22Rv1 (cell line): ENCODE results near the gene SMPD4.
"Not testable (repeated sequence)": the region's sequence is repeated elsewhere in the genome, so short reads cannot be mapped to it uniquely, and the experiment has no call there.

ENCODE experiments used
- H3K27ac ChIP-seq: fragments of 450-650 bp; 2 replicates; pipeline ENCODE4 v1.5.1; 2017
- CTCF ChIP-seq: fragments of 450-650 bp; IDR thresholded peaks from 2 replicates; pipeline ENCODE4 v1.5.1; 2017; ENCODE audit warnings: mild to moderate bottlenecking
- ZFX ChIP-seq: fragments of 450-650 bp; IDR thresholded peaks from 2 replicates; pipeline ENCODE4 v1.6.1; 2017; ENCODE audit warnings: antibody characterized with exemption, borderline replicate concordance

The SMPD4 gene

GRCh38 chr2:130181325-130181879, at the start of gene SMPD4:
Gene SMPD4, minus strand, starts transcription at chr2:130181602. Its CDS starts 5,010 bp downstream, at chr2:130176592.
- TF ChIP-seq CTCF (no peak), ZFX (no peak)
- H3K27ac ChIP-seq: peak within 1 kb of the TSS; percentile 69

DNA sequence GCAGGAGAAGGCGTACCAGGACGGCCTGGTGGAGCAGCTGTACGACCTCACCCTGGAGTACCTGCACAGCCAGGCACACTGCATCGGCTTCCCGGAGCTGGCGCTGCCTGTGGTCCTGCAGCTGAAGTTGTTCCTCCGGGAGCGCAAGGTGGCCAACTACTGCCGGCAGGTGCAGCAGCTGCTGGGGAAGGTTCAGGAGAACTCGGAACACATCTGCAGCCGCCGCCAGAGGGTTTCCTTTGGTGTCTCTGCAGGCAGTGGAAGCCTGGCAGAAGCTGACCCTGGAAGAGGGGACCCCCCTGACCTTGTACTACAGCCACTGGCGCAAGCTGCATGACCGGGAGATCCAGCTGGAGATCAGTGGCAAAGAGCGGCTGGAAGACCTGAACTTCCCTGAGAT, 49.5 kb upstream of the SMPD4 start:
- not testable (repeated sequence) for H3K27ac ChIP-seq

DNA sequence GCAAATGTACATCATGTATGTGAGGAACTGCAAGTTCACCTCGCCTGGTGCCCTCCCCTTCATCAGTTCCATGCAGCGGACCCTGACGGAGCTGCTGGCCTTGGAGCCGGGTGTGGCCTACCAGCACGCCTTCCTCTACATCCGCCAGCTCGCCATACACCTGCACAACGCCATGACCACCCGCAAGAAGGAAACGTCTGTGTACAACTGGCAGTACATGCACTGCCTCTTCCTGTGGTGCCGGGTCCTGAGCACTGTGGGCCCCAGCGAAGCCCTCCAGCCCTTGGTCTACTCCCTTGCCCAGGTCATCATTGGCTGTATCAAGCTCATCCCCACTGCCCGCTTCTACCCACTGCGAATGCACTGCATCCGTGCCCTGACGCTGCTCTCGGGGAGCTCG, 49.0 kb upstream of the SMPD4 start:
- not testable (repeated sequence) for H3K27ac ChIP-seq

GRCh38 chr2:130229161-130229510, 47.7 kb upstream of the SMPD4 start:
- H3K27ac ChIP-seq: not testable (repeated sequence)

DNA sequence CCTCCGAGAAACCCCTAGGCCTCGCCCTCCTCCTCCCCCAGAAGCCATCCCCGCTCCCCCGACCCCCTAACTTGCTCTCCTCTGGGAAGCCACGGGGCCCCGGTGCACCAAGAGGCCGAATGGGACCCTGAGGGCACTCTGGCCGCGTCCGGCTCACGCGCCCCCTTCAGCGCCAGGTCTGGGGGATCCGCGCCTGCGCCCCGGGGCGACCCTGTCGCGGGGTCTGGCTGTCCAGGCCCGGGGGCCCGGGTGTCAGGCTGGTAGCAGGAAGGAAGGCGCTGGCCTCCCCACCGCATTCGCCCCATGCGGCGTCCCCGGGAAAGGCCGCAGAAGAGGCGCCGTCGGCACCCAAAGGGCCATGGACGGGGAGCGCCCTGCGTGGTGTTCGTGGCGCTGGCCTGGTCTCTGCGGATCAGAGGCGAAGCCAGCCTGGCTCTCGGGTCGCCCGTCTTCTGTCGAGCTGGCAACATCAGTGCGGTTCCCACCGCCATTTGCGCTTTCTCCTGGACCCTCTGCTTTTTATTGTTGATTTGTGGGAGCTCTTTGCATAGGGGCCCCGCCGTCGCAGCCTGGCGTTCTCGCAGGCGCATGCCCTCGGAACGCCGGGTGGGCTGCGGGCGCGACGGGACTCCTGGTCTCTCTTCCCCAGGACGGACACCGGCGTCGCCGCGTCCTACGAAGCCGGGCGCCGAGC, 47.2 kb upstream of the SMPD4 start:
- H3K27ac ChIP-seq: not testable (repeated sequence)

- not testable (repeated sequence) for H3K27ac ChIP-seq
These were observed 46.6 kb upstream of the SMPD4 start for GRCh38 chr2:130228005-130228404.

- not testable (repeated sequence) for H3K27ac ChIP-seq
These were observed 41.1 kb upstream of the SMPD4 start for GRCh38 chr2:130222523-130222922.

GRCh38 chr2:130220505-130220904, 39.1 kb upstream of the SMPD4 start:
- not testable (repeated sequence) for H3K27ac ChIP-seq

DNA sequence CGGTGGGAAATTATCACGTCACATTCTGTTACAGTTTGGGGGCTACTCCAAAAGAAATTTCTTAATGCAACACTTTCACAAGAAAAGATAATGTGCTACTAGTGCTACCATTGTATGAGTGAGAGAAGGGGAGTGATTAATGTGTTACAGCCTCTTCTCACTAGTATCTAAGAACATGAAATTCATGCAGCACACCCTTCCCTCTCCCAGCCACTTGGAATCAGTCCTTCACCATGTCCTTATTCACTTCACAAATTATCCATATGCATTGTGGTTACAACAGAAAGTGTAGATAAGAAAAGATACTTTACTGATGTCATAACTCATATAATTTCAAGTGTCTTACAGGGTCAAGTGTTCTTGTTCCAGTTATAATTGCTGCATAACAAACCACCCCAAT, 37.7 kb upstream of the SMPD4 start:
- not testable (repeated sequence) for H3K27ac ChIP-seq

GRCh38 chr2:130207051-130207450, 25.6 kb upstream of the SMPD4 start:
- H3K27ac ChIP-seq: not testable (repeated sequence)

DNA sequence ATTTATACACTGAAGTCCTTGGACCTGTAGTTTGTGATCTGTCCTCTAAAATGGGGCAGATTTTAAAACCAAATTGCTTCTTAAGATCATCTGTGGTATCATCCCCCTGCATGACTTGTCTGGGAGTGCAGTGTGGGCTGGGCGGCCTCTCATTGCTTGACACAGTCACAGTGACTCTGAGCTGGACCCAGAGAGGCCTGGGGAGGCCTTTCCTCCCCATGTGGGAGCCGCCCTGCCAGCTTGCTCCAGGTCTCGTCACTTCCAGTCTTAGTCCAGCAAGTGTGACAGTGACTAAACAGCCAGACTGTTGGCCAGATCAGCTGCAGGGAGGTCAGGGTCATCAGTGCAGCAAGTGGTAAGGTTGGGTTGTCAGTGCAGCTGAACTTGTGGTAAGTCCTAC, 21.7 kb upstream of the SMPD4 start:
- H3K27ac ChIP-seq: not testable (repeated sequence)

GRCh38 chr2:130202518-130202917, 21.1 kb upstream of the SMPD4 start:
- H3K27ac ChIP-seq: not testable (repeated sequence)

DNA sequence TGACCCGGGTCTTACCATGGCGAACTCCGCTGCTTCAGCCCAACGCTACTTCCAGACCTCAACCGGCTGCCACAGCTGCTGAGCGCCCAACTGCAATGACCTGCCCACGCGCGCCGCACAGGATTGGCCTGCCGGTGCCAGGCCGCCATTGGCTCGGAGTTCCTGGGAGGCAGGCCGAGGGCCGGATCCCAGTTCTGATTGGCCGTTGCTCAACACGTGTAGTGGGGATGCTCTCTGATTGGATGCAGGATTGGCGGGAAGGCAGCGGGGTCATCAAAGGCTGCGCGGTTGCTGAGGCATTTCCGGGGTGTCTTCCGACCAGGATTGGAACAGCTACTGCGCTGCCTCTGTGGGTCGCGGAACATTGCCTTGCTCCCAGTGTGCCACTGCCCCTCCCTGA, 16.9 kb upstream of the SMPD4 start, which contains the start of gene TUBA3E:
TSS of gene TUBA3E (minus strand) at position 97 of the 400 bp plus-strand sequence. CDS start at position 18, 79 bp downstream.
- TF ChIP-seq CTCF: no peak
- no peak for TF ChIP-seq ZFX
- H3K27ac ChIP-seq: no peak within 1 kb of the TSS

GRCh38 chr2:130196052-130196451, 14.7 kb upstream of the SMPD4 start:
- not testable (repeated sequence) for H3K27ac ChIP-seq

- not testable (repeated sequence) for H3K27ac ChIP-seq
These were observed 13.8 kb upstream of the SMPD4 start for GRCh38 chr2:130195089-130195635.

DNA sequence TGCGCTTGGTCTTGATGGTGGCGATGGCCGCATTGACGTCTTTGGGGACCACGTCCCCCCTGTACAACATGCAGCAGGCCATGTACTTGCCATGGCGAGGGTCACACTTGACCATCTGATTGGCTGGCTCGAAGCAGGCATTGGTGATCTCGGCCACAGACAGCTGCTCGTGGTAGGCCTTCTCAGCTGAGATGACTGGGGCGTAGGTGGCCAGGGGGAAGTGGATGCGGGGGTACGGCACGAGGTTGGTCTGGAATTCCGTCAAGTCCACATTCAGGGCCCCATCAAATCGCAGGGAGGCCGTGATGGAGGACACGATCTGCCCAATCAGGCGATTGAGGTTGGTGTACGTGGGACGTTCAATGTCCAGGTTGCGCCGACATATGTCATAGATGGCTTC, 12.4 kb upstream of the SMPD4 start:
- not testable (repeated sequence) for H3K27ac ChIP-seq

GRCh38 chr2:130192451-130192850, 11.0 kb upstream of the SMPD4 start:
- H3K27ac ChIP-seq: not testable (repeated sequence)

GRCh38 chr2:130191319-130191718, 9.9 kb upstream of the SMPD4 start:
- not testable (repeated sequence) for H3K27ac ChIP-seq
